GM06990 (cell line): Measurements from ENCODE around the gene LPAR3.

ENCODE experiments used
- DNase-seq: peaks from one replicate; pipeline ENCODE4 v3.0.0-alpha.2; 2011; ENCODE audit not compliant: insufficient read length; ENCODE audit errors: extremely low read depth
- H3K27me3 ChIP-seq: replicated peaks from 2 replicates; pipeline ENCODE4 v1.6.0; 2011; ENCODE audit warnings: low read length; ENCODE audit not compliant: control insufficient read depth, insufficient read depth
- H3K36me3 ChIP-seq: 2 replicates; pipeline ENCODE4 v1.5.1; 2011; ENCODE audit warnings: low read length; ENCODE audit not compliant: control insufficient read depth, insufficient read depth
- H3K4me3 ChIP-seq: replicated peaks from 2 replicates; pipeline ENCODE4 v1.5.1; 2011; ENCODE audit warnings: low read depth, mild to moderate bottlenecking, control low read depth, low read length
- TF ChIP-seq, protein P1 (sequence below): IDR thresholded peaks from 2 replicates; pipeline ENCODE4 v1.5.1; 2011; ENCODE audit warnings: low read length, control low read depth, mild to moderate bottlenecking, inconsistent platforms; ENCODE audit not compliant: insufficient read depth, poor library complexity, severe bottlenecking

LPAR3 gene

DNA sequence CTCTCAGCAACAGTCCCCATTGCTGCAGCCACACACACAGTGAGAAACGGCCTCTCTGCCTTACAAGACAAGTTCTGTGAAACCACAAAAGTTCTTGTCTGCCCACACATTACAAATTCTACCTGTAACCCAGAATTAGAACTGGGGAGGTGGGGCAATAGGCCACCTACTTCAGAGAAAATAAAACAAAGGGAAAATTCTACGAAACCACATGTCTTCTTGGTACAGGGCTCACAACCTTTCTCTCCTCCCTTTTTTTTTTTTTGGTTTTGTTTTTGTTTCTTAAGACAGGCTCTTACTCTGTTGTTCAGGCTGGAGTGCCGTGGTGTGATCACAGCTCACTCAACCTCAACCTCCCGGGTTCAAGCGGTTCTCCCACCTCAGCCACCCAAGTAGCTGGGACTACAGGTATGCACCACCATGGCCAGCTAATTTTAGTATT lies 30.2 kb downstream of the LPAR3 start:
- TF ChIP-seq, protein P1, sequence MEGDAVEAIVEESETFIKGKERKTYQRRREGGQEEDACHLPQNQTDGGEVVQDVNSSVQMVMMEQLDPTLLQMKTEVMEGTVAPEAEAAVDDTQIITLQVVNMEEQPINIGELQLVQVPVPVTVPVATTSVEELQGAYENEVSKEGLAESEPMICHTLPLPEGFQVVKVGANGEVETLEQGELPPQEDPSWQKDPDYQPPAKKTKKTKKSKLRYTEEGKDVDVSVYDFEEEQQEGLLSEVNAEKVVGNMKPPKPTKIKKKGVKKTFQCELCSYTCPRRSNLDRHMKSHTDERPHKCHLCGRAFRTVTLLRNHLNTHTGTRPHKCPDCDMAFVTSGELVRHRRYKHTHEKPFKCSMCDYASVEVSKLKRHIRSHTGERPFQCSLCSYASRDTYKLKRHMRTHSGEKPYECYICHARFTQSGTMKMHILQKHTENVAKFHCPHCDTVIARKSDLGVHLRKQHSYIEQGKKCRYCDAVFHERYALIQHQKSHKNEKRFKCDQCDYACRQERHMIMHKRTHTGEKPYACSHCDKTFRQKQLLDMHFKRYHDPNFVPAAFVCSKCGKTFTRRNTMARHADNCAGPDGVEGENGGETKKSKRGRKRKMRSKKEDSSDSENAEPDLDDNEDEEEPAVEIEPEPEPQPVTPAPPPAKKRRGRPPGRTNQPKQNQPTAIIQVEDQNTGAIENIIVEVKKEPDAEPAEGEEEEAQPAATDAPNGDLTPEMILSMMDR, result no peak
- Histone ChIP-seq H3K27me3 (no peaks in the 10 kb centered on the region), H3K36me3 (no peaks in the 10 kb centered on the region), H3K4me3 (no peak overlapping the region)
- peak; percentile 67 for DNase-seq

DNA sequence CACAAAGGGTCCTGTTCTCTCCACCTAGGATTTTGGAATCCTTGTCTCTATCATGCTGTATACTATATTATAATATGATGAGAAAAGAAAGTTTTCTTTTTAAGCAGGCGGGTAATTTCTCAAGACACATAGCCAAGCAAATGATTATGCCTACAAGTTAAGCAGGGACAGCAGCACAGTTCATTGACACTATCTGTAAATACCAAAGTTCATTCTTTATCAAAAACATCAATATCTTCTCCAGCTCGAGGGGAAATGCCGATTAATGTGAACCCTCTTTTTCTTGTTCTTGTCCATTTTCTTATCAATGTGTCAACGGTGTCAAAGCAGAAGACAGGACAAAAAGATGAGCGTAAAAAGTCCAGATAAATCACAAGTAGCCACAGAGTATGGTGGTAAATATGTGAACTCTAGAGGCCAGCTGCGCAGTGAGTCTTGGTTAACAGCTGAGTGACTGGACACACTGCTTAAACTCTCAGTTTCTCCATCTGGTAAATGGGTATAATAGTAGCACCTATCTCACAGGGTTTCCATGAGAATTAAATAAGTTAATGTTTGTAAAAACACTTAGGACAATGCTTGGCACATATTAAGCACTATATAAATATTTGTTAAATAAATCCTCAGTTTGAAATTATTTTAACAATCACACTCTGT lies 30.9 kb downstream of the LPAR3 start:
- no peaks in the 10 kb centered on the region for H3K36me3 ChIP-seq
- no peak overlapping the region for H3K4me3 ChIP-seq
- no peak for DNase-seq
- TF ChIP-seq, protein P1, result no peak
- H3K27me3 ChIP-seq, result no peaks in the 10 kb centered on the region

DNA sequence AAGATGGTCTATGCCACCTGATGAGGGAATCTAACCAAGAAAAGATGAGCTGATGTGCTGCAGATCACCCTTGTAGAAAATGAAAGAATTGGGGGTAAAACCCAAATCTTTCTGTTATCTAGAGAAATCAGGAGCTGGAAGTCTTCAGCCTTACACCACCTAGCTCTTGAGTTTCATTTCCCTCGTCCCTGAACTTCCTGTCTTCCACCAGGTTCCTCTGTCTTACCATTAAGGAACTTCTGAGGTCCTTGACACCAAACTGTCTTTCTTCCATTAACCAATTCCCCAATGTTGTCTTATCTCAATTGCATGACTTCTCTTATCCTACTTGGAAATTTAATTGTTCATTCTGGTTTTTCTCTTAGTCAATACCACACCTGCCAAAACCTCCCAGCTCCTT lies 31.5 kb downstream of the LPAR3 start:
- DNase-seq, result no peak
- Histone ChIP-seq H3K4me3 (no peak overlapping the region), H3K36me3 (no peaks in the 10 kb centered on the region), H3K27me3 (no peaks in the 10 kb centered on the region)
- TF ChIP-seq, protein P1, result no peak

DNA sequence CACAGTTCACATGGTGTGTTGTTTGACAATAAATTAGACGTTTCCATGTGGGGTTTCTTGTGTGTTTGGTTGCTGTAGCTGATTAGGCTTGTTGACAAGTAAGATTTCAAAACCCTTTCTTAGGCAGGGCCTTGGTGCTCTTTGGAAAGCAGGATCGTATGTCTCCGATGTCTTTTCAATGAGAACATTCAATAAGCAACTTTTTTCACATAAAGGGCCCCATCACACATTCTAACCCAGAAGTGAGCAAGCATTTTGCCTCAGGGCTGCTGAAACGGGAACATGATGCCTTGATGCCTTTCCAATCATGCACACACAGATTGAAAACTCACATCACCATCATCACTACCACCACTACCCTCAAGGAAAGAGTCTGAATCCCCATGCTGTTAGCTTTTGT lies 33.1 kb downstream of the LPAR3 start:
- H3K4me3 ChIP-seq, result no peak overlapping the region
- DNase-seq, result no peak
- TF ChIP-seq, protein P1, result no peak
- no peaks in the 10 kb centered on the region for H3K27me3 ChIP-seq
- no peaks in the 10 kb centered on the region for H3K36me3 ChIP-seq

DNA sequence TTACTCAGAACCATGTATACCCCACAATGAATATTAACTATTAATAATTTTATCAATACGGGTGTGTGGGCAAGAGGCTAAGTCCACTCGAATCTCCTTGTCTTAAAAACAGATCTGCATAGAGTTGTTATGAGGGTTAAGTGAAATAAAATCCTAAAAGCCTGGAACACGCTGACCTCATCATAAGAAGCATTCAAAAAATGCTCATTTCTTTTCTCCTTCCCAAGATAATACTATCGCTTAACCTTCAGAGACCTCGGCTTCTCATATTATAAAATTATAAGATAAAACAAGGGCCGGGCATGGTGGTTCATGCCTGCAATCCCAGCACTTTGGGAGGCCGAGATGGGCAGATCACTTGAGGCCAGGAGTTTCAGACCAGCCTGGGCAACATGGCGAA lies 35.1 kb downstream of the LPAR3 start:
- no peaks in the 10 kb centered on the region for H3K36me3 ChIP-seq
- TF ChIP-seq, protein P1, result no peak
- H3K4me3 ChIP-seq, result no peak overlapping the region
- no peak for DNase-seq
- no peaks in the 10 kb centered on the region for H3K27me3 ChIP-seq
